HEK293 (cell line): ENCODE measurements around the gene RPS6KB1.

Experiments
- KLF16 ChIP-seq: fragments of 450-650 bp; formaldehyde crosslinking; IDR thresholded peaks from 2 replicates; pipeline ENCODE4 v1.5.1; 2017; ENCODE audit warnings: missing biosample characterization, missing genetic modification characterization
- ZNF449 ChIP-seq: fragments of 450-650 bp; formaldehyde crosslinking; IDR thresholded peaks from 2 replicates; pipeline ENCODE4 v1.5.1; 2017; ENCODE audit warnings: missing biosample characterization, mild to moderate bottlenecking, missing genetic modification characterization, moderate library complexity

- TF ChIP-seq ZNF449 (tag by site-specific recombination) (no peak), KLF16 (no peak)
Observed at GRCh38 chr17:59884861-59885260, 8.1 kb upstream of the RPS6KB1 start.
